GM12875 (cell line): ENCODE data around the gene SPATA46.

Source experiments
- H3K4me3 ChIP-seq: one replicate; pipeline ENCODE4 v1.5.1; 2011; ENCODE audit warnings: low read depth, low read length, control low read depth
- TF ChIP-seq, protein P1 (sequence below): IDR thresholded peaks from 2 replicates; pipeline ENCODE4 v1.5.1; 2011; ENCODE audit warnings: low read depth, mild to moderate bottlenecking, control low read depth, inconsistent platforms, low read length, moderate library complexity, borderline replicate concordance; ENCODE audit not compliant: insufficient read depth

The SPATA46 gene

DNA sequence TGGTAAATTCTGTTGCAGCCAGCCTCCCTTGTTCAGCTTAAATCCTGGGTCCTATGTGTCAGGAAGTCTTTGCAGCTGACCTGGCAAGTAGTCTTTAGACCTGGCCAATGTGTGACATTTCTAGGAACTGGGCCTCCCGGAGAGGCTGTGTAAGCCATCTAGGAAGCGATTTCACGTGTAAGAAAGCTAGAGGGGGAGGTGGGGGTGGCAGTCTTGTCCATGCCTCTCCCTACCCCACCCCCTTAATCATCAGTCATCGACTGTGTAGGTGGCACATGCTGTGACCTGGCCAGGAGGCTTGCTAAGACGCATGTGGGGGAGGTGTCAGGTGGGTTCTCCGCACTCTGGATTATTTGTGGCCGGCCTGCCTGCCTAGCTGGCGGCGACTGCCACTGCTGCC is 13.3 kb upstream of the SPATA46 start:
- no peak overlapping the region for H3K4me3 ChIP-seq
- TF ChIP-seq, protein P1, sequence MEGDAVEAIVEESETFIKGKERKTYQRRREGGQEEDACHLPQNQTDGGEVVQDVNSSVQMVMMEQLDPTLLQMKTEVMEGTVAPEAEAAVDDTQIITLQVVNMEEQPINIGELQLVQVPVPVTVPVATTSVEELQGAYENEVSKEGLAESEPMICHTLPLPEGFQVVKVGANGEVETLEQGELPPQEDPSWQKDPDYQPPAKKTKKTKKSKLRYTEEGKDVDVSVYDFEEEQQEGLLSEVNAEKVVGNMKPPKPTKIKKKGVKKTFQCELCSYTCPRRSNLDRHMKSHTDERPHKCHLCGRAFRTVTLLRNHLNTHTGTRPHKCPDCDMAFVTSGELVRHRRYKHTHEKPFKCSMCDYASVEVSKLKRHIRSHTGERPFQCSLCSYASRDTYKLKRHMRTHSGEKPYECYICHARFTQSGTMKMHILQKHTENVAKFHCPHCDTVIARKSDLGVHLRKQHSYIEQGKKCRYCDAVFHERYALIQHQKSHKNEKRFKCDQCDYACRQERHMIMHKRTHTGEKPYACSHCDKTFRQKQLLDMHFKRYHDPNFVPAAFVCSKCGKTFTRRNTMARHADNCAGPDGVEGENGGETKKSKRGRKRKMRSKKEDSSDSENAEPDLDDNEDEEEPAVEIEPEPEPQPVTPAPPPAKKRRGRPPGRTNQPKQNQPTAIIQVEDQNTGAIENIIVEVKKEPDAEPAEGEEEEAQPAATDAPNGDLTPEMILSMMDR: no peak

DNA sequence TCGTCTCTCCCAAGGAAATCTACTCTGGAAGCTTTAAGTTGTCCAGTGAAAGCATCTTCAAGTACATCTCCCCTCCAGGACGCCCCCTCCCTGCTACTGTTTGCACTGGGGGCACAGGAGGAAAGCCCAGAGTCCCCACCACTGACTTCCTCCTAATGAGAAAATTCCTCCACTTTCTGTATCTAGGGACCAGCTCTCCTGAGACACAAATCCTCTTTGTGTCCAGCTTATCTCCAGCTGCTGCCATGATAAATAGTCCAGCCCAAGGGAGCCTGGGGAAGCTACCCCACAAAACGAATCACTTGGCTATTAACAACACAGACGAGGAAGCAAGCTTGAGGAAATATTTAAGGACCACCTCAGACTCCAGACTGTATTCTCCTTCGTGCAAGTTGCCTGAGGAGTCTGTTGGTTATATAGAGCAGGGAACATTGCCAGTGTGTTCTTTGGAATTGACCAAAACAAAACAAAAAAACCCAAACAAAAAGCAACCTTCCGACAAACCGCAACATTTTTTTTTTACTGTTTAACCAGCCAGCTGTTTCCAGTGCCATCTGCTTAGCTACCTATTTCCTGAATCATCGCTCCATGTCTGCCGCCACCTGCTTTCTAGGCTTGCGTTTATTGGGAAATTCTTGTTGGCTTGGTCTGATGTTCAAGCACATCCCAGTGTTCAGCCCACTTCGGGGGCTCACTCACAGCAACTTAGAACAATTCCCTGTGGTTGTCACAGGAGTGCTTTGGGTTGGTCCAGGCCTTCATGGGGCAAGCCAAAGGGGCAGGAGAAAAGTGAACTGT is 12.6 kb upstream of the SPATA46 start:
- no peak overlapping the region for H3K4me3 ChIP-seq
- TF ChIP-seq, protein P1: no peak

DNA sequence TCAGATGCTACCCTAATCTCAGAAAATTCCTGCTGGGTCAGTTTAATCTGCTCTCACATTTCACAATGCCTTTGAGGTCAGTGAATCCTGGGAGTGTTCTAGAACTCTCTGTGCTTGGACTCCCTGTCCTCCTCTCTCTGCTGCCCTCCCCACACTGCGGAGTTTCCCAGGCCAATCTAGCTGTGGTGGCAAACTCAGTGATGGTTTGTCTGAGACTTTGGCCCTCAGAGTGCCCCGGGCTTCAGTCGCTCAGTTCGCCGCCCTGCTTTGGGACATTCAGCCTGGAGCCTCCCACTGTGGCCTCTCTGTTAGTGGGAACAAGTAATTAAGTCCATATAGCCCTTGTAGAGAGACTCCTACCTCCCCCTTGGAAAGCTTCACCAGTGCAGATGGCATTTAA is 12.0 kb upstream of the SPATA46 start:
- H3K4me3 ChIP-seq: no peak overlapping the region
- TF ChIP-seq, protein P1: no peak

DNA sequence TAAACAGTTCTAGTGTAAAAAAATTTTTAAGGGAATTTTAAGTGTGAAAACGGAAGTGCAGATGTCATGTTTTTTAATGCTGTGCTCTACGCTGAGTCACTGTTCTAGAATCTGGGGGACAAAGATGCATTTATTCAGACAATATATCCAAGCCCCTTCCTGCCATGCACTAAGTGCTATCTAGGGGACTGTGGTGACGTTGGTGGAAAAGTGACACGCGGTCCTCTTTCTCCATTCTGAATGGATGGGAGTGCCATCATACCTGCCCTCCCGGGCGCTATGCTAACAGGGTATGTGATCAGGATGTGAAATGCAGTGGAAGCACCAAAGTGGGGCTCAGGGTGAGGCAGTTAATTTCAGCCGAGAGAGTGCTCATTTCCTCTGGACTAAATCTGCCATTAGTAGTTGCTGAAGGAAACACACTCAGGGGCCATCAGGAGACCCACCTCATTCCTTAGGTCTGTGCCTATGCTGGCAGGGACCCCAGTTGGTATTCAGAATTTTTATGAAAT is 11.5 kb upstream of the SPATA46 start:
- TF ChIP-seq, protein P1: no peak
- H3K4me3 ChIP-seq: no peak overlapping the region

DNA sequence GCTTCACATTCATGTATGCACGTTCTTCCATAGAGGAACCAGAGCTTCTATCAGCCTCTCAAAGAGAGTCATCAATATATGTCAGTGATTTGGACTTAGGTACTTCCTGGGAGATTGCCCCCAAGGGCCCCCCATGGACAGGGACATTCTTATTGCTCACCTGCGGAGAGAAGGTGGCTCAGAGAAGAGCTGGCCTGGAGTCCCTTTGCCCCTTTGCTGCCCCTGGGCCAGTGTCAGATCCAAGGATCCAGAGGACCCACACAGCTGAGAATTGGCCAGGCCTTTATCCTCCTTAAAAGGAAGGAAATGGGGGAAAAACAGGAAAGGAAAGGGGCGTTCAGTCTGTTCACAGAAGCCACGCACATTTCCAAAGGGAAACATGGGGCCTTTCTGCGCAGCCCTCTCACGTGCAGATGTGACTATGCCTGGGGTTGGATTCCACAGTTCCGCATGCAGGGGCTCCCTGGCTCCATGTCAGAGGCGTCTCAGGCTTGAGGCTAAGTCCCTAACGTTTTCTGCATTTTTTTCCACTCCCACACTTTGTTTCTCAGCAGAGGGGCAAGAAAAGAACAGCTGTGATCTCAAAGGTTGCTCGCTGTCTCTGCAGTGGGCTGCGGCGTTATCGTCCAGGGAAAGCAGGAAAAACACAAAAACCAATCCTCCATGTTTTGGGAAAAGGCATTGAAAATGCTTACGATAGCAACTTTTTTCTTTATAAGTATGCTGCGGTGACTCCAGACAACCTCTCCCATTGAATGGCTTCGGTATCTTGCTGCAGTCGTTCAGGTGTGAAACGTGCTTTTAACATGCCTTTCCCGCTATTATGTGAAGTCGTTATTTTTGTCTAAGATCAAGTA is 10.8 kb upstream of the SPATA46 start:
- TF ChIP-seq, protein P1: no peak

DNA sequence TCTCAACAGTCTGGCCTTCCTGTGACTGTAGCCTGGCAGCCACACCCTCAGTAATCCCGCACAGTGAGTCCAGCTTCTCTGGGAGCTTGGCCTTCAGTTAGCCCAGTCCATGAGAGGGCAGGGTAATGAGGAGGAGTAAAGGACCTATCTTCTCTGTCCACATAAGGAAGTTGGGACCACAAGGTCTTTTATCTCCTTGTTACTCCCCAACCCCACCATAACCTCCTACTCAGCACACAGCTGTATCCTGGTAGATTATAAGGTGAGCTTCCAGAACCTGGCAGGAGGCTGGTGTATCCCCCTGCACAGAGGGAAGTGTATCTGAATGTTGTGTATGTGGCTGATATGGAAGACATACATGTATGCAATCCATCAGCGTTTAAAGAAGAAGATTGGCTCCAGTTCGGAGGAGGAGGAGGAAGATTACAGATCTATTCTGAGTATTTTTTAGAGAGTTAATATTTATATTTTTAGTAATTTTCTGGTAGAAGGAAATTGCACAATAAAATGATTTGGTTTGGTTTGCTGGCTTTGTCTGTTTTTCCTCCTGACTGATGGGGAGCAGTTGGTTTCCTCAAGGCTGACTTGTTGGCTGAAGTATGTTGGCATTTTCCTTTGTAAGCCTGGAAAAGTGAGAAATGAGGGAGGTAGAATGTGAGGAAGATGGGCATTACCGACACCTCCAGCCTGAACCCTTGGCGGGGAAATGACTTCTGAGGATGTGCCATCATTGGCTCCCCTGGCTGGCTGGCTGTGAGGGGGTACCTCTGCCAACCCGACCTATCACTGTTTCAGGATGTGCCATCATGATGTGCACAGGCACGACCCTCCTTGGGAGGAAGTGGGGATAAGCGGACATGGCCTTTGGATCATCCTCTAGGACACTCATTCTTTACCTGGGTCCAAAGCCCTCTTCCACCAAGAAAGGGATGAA is 9.9 kb upstream of the SPATA46 start:
- no peak overlapping the region for H3K4me3 ChIP-seq
- TF ChIP-seq, protein P1: no peak

More for the DNA sequence above, 10.8 kb upstream of the SPATA46 start:
- no peak overlapping the region for H3K4me3 ChIP-seq
